Activated CD4-positive, alpha-beta T cell treated with anti-CD3 and anti-CD28 coated beads, Interleukin-2, amount 10 ng/mL, durations not matched to agents 7 days and 5 days (primary cell): ENCODE measurements around the gene COQ2. TPM values are rescaled to one million over a fixed set of nuclear protein-coding genes. Genes with fewer than 3 reads are reported as not detected.
"Not testable (repeated sequence)": the region's sequence is repeated elsewhere in the genome, so short reads cannot be mapped to it uniquely, and the experiment has no call there.

Source experiments
- CTCF ChIA-PET: fragments of 350-600 bp; sonication (Branson Sonifier 250); formaldehyde crosslinking; loops from one replicate; lab custom pipeline; 2021; ENCODE audit warnings: antibody characterized with exemption; lab: Charles Lee
- POLR2A ChIA-PET: fragments of 350-600 bp; sonication (Branson Sonifier 250); formaldehyde crosslinking; loops from one replicate; lab custom pipeline; 2021; ENCODE audit warnings: antibody characterized with exemption; lab: Charles Lee
- DNase-seq: peaks from one replicate; pipeline ENCODE4 v3.0.0-alpha.2; 2020
- H3K27ac Mint-ChIP-seq: one replicate; pipeline ENCODE4 v1.8.0; 2021; ENCODE audit warnings: mild to moderate bottlenecking, moderate library complexity, mixed read lengths
- H3K27me3 Mint-ChIP-seq: one replicate; pipeline ENCODE4 v1.8.0; 2021; ENCODE audit warnings: mixed read lengths
- H3K36me3 Mint-ChIP-seq: one replicate; pipeline ENCODE4 v1.8.0; 2021; ENCODE audit warnings: low read depth, mixed read lengths
- H3K4me1 Mint-ChIP-seq: one replicate; pipeline ENCODE4 v1.8.0; 2021; ENCODE audit warnings: mixed read lengths
- H3K4me3 Mint-ChIP-seq: one replicate; pipeline ENCODE4 v1.8.0; 2021; ENCODE audit warnings: mild to moderate bottlenecking, moderate library complexity, mixed read lengths
- H3K9me3 Mint-ChIP-seq: one replicate; pipeline ENCODE4 v1.8.0; 2021; ENCODE audit warnings: mixed read lengths
- total RNA-seq, 2 experiments: library from RNA; stranded (reverse); gene quantifications; one replicate each; pipeline ENCODE4 v1.2.3, GENCODE V29; 2021

The COQ2 gene
- total RNA-seq, 2 experiments from 2014 or later = 16.2 to 17.9 TPM

- CTCF ChIA-PET = interaction anchor here (0.5 to 2.8 kb wide), 11 partner anchors 10 to 424 kb away, joined by 3 to 14 read pairs (median 4); partner anchors contain the start of gene COPS4
- POLR2A ChIA-PET = interaction anchor here (1.1 kb wide), 1 partner anchor 207 kb away, joined by 4 read pairs; no protein-coding TSS in a partner anchor
- H3K27ac Mint-ChIP-seq = no peak overlapping the region
- H3K4me1 Mint-ChIP-seq = peaks cover 61% of the 10 kb centered on the region
- H3K9me3 Mint-ChIP-seq = no peaks in the 10 kb centered on the region
- H3K36me3 Mint-ChIP-seq = peaks cover 23% of the 10 kb centered on the region
- H3K4me3 Mint-ChIP-seq = no peak overlapping the region
- no peak for DNase-seq
- no peaks in the 10 kb centered on the region for H3K27me3 Mint-ChIP-seq
Measured at GRCh38 chr4:83281307-83281706, 3.3 kb downstream of the COQ2 start.

GRCh38 chr4:83276299-83277040 is 8.1 kb downstream of the COQ2 start:
- Mint-ChIP-seq H3K4me3 (no peak overlapping the region), H3K9me3 (no peaks in the 10 kb centered on the region), H3K27ac (no peak overlapping the region), H3K36me3 (peaks cover 36% of the 10 kb centered on the region), H3K27me3 (no peaks in the 10 kb centered on the region), H3K4me1 (peaks cover 23% of the 10 kb centered on the region)
- POLR2A ChIA-PET = no interaction called here
- CTCF ChIA-PET = interaction anchor here (1.6 kb wide), 1 partner anchor 8 kb away, joined by 4 read pairs; the partner anchor contains the start of gene COQ2
- no peak for DNase-seq

GRCh38 chr4:83273926-83274325 is 10.7 kb downstream of the COQ2 start:
- H3K27ac Mint-ChIP-seq, DNase-seq, H3K27me3 Mint-ChIP-seq, H3K4me3 Mint-ChIP-seq, H3K9me3 Mint-ChIP-seq, POLR2A ChIA-PET: not testable (repeated sequence)
- Mint-ChIP-seq H3K4me1 (peaks cover 13% of the 10 kb centered on the region), H3K36me3 (peaks cover 47% of the 10 kb centered on the region)
- CTCF ChIA-PET = interaction anchor here (0.5 to 1.2 kb wide), 5 partner anchors 21 to 214 kb away, joined by 3 to 4 read pairs (median 3); no protein-coding TSS in a partner anchor

- peaks cover 47% of the 10 kb centered on the region for H3K36me3 Mint-ChIP-seq
- DNase-seq = no peak
- no peak overlapping the region for H3K27ac Mint-ChIP-seq
- no peak overlapping the region for H3K4me3 Mint-ChIP-seq
- ChIA-PET POLR2A (no interaction called here), CTCF (interaction anchor here (1.0 to 1.6 kb wide), 3 partner anchors 12 to 189 kb away, joined by 3 to 4 read pairs (median 4); partner anchors contain the start of gene COQ2)
- no peaks in the 10 kb centered on the region for H3K9me3 Mint-ChIP-seq
- peaks cover 20% of the 10 kb centered on the region for H3K4me1 Mint-ChIP-seq
- H3K27me3 Mint-ChIP-seq = no peaks in the 10 kb centered on the region
Measured at GRCh38 chr4:83272900-83273299, 11.7 kb downstream of the COQ2 start.

- H3K4me3 Mint-ChIP-seq = no peak overlapping the region
- no peak for DNase-seq
- no peaks in the 10 kb centered on the region for H3K27me3 Mint-ChIP-seq
- H3K9me3 Mint-ChIP-seq = no peaks in the 10 kb centered on the region
- CTCF ChIA-PET = interaction anchor here (1.8 kb wide), 1 partner anchor 13 kb away, joined by 5 read pairs; no protein-coding TSS in a partner anchor
- POLR2A ChIA-PET = no interaction called here
- H3K4me1 Mint-ChIP-seq = peaks cover 18% of the 10 kb centered on the region
- H3K27ac Mint-ChIP-seq = no peak overlapping the region
- peaks cover 34% of the 10 kb centered on the region for H3K36me3 Mint-ChIP-seq
Measured at GRCh38 chr4:83269256-83269655, 15.3 kb downstream of the COQ2 start.

GRCh38 chr4:83268491-83268890 is 16.1 kb downstream of the COQ2 start:
- ChIA-PET POLR2A (interaction anchor here (0.9 kb wide), 1 partner anchor 16 kb away, joined by 3 read pairs; no protein-coding TSS in a partner anchor), CTCF (interaction anchor here (0.9 to 1.8 kb wide), 2 partner anchors 13 to 16 kb away, joined by 3 to 5 read pairs; partner anchors contain the start of gene COQ2)
- Mint-ChIP-seq H3K27ac (no peak overlapping the region), H3K4me3 (no peak overlapping the region), H3K9me3 (no peaks in the 10 kb centered on the region), H3K27me3 (no peaks in the 10 kb centered on the region), H3K4me1 (peaks cover 18% of the 10 kb centered on the region), H3K36me3 (peaks cover 36% of the 10 kb centered on the region)
- DNase-seq = no peak

GRCh38 chr4:83267830-83268475 is 16.6 kb downstream of the COQ2 start:
- no peak overlapping the region for H3K4me3 Mint-ChIP-seq
- no peaks in the 10 kb centered on the region for H3K9me3 Mint-ChIP-seq
- no peak for DNase-seq
- ChIA-PET POLR2A (interaction anchor here (0.9 kb wide), 1 partner anchor 16 kb away, joined by 3 read pairs; no protein-coding TSS in a partner anchor), CTCF (interaction anchor here (0.9 to 1.8 kb wide), 4 partner anchors 14 to 158 kb away, joined by 3 to 5 read pairs (median 3); partner anchors contain the start of gene COQ2)
- H3K4me1 Mint-ChIP-seq = peaks cover 18% of the 10 kb centered on the region
- H3K27ac Mint-ChIP-seq = no peak overlapping the region
- H3K27me3 Mint-ChIP-seq = no peaks in the 10 kb centered on the region
- peaks cover 37% of the 10 kb centered on the region for H3K36me3 Mint-ChIP-seq

- H3K36me3 Mint-ChIP-seq = peaks cover 41% of the 10 kb centered on the region
- ChIA-PET POLR2A (no interaction called here), CTCF (interaction anchor here (0.9 to 2.3 kb wide), 9 partner anchors 14 to 232 kb away, joined by 3 to 7 read pairs (median 3); partner anchors contain the start of genes COPS4 and COQ2)
- peaks cover 18% of the 10 kb centered on the region for H3K4me1 Mint-ChIP-seq
- no peak overlapping the region for H3K4me3 Mint-ChIP-seq
- no peak for DNase-seq
- no peaks in the 10 kb centered on the region for H3K27me3 Mint-ChIP-seq
- no peak overlapping the region for H3K27ac Mint-ChIP-seq
- no peaks in the 10 kb centered on the region for H3K9me3 Mint-ChIP-seq
Measured at GRCh38 chr4:83267121-83267829, 17.3 kb downstream of the COQ2 start.

- POLR2A ChIA-PET = interaction anchor here (0.6 to 0.7 kb wide), 2 partner anchors 199 to 271 kb away, joined by 3 to 6 read pairs; no protein-coding TSS in a partner anchor
- CTCF ChIA-PET = interaction anchor here (1.2 to 2.3 kb wide), 7 partner anchors 15 to 231 kb away, joined by 3 to 7 read pairs (median 3); partner anchors contain the start of gene COPS4
- Mint-ChIP-seq H3K27me3 (no peaks in the 10 kb centered on the region), H3K27ac (peak overlapping the region; percentile 27), H3K36me3 (peaks cover 43% of the 10 kb centered on the region), H3K4me3 (no peak overlapping the region), H3K4me1 (peaks cover 18% of the 10 kb centered on the region), H3K9me3 (no peaks in the 10 kb centered on the region)
- peak; percentile 37 for DNase-seq
Measured at GRCh38 chr4:83266689-83267088, 17.9 kb downstream of the COQ2 start.

- POLR2A ChIA-PET = no interaction called here
- CTCF ChIA-PET = interaction anchor here (1.1 to 3.2 kb wide), 2 partner anchors 11 to 17 kb away, joined by 4 to 18 read pairs; no protein-coding TSS in a partner anchor
- Mint-ChIP-seq H3K27me3 (no peaks in the 10 kb centered on the region), H3K9me3 (no peaks in the 10 kb centered on the region), H3K4me3 (no peak overlapping the region), H3K36me3 (peaks cover 43% of the 10 kb centered on the region), H3K27ac (no peak overlapping the region), H3K4me1 (peaks cover 26% of the 10 kb centered on the region)
- DNase-seq = no peak
Measured at GRCh38 chr4:83263106-83263505, 21.5 kb downstream of the COQ2 start.

GRCh38 chr4:83262682-83263081 is 21.9 kb downstream of the COQ2 start:
- ChIA-PET POLR2A (no interaction called here), CTCF (interaction anchor here (1.1 to 3.2 kb wide), 2 partner anchors 11 to 18 kb away, joined by 4 to 18 read pairs; no protein-coding TSS in a partner anchor)
- no peak overlapping the region for H3K27ac Mint-ChIP-seq
- no peaks in the 10 kb centered on the region for H3K9me3 Mint-ChIP-seq
- peaks cover 25% of the 10 kb centered on the region for H3K4me1 Mint-ChIP-seq
- peaks cover 44% of the 10 kb centered on the region for H3K36me3 Mint-ChIP-seq
- DNase-seq = no peak
- H3K27me3 Mint-ChIP-seq = no peaks in the 10 kb centered on the region
- no peak overlapping the region for H3K4me3 Mint-ChIP-seq

GRCh38 chr4:83261307-83261706 is 23.3 kb downstream of the COQ2 start:
- H3K27me3 Mint-ChIP-seq = no peaks in the 10 kb centered on the region
- peaks cover 22% of the 10 kb centered on the region for H3K4me1 Mint-ChIP-seq
- ChIA-PET CTCF (interaction anchor here (0.7 to 3.2 kb wide), 10 partner anchors 9 to 648 kb away, joined by 3 to 18 read pairs (median 3); partner anchors contain the start of gene COQ2), POLR2A (no interaction called here)
- no peak overlapping the region for H3K27ac Mint-ChIP-seq
- H3K9me3 Mint-ChIP-seq = no peaks in the 10 kb centered on the region
- DNase-seq = no peak
- peaks cover 45% of the 10 kb centered on the region for H3K36me3 Mint-ChIP-seq
- no peak overlapping the region for H3K4me3 Mint-ChIP-seq
